HAP-1 (cell line): ENCODE results near the gene IFT22.
"Not testable (repeated sequence)": the region's sequence is repeated elsewhere in the genome, so short reads cannot be mapped to it uniquely, and the experiment has no call there.

Source experiments
- DNase-seq, 2 experiments: peaks; one replicate each; pipeline ENCODE4 v3.0.0-alpha.2; 2016 to 2020; ENCODE audit warnings: low spot score in 2 of 2
- H3K27me3 ChIP-seq: fragments of 250-450 bp; sonication (Bioruptor Pico); 2 replicates; pipeline ENCODE4 v1.5.1; 2020; ENCODE audit warnings: low read depth, mild to moderate bottlenecking, moderate library complexity
- H3K36me3 ChIP-seq: fragments of 250-450 bp; sonication (Bioruptor Pico); replicated peaks from 2 replicates; pipeline ENCODE4 v1.5.1; 2020; ENCODE audit warnings: mild to moderate bottlenecking
- H3K4me1 ChIP-seq: fragments of 250-450 bp; sonication (Bioruptor Pico); 2 replicates; pipeline ENCODE4 v1.5.1; 2020; ENCODE audit warnings: mild to moderate bottlenecking
- H3K4me3 ChIP-seq: fragments of 250-450 bp; sonication (Bioruptor Pico); 2 replicates; pipeline ENCODE4 v1.5.1; 2020; ENCODE audit warnings: mild to moderate bottlenecking, moderate library complexity
- H3K9me3 ChIP-seq: fragments of 250-450 bp; sonication (Bioruptor Pico); 2 replicates; pipeline ENCODE4 v1.5.1; 2020; ENCODE audit warnings: mild to moderate bottlenecking, moderate library complexity
- in situ Hi-C: fragments of 300-500 bp; cut with MboI; formaldehyde crosslinking; loops from 3 replicates; pipeline ENCODE4 v1.14.3; 2020; ENCODE audit warnings: low sequenced_read_pairs, inconsistent platforms, mixed read lengths

IFT22 gene

DNA sequence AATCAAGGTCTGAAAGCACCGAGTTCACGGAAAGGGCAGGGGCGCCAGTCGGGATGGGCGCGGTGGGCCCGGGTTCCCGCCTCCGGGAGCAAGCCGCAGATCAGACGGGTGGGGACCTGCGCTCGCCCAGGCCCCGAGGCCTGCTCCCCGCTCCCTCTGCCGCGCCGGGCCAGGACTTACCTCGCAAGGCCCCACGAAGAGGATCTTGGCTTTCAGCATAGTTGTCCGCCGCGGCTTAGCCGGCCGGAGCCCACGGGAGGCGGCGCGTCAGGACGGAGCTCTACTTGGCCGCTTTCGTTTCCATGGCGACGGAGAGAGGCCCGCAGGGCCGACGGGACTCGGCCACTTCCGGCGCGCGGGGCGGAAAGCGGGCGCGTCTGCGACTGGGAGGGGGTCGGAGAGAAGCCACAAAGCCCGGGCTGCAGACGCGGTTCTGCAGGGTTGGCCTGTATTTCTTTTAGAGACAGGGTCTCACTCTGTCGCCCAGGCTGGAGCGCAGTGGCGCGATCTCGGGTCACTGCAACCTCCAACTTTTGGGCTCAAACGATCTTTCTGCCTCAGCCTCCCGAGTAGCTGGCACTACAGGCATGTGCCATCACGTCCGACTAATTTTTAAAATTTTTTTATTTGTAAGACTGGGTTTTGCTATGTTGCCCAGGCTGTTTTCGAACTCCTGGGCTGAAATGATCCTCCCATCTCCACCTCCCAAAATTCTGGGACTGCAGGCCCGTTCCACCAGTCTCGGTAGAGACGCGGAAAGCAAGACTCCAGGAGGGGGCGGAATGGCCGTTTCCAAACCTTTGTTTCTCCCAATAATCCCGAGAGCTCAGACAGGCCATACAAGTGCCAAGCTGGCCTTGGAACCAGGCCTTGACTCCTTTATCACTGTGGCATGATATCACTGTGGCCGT, at the start of gene IFT22:
IFT22 (minus strand) TSS at position 322 of the 911 bp plus-strand sequence; CDS start at position 219, 103 bp downstream.
- peaks cover 7% of the 10 kb centered on the region; the same call in 1 of the 2 replicates for H3K4me1 ChIP-seq
- 0 out of 2 replicates have a peak, but pooled peaks cover 3% of the 10 kb centered on the region for H3K36me3 ChIP-seq
- DNase-seq: peak; percentile 88 to 96
- in situ Hi-C loops: no loop called here
- peak within 1 kb of the TSS; percentile 84 for H3K4me3 ChIP-seq
- H3K9me3 ChIP-seq: no peaks in the 10 kb centered on the region
- H3K27me3 ChIP-seq: no peaks in the 10 kb centered on the region

GRCh38 chr7:101370836-101371235, 49.2 kb upstream of the IFT22 start:
- no peak for DNase-seq
- H3K27me3 ChIP-seq: no peaks in the 10 kb centered on the region
- H3K36me3 ChIP-seq: no peaks in the 10 kb centered on the region
- in situ Hi-C loops: loop anchor here (10.0 kb wide), 1 partner anchor 134 kb away; no protein-coding TSS in a partner anchor
- H3K9me3 ChIP-seq: no peaks in the 10 kb centered on the region
- H3K4me3 ChIP-seq: no peak overlapping the region
- peaks cover 9% of the 10 kb centered on the region for H3K4me1 ChIP-seq

GRCh38 chr7:101368422-101369165, 47.0 kb upstream of the IFT22 start:
- Histone ChIP-seq H3K4me1 (peaks cover 4% of the 10 kb centered on the region), H3K9me3 (no peaks in the 10 kb centered on the region), H3K36me3 (no peaks in the 10 kb centered on the region), H3K27me3 (no peaks in the 10 kb centered on the region), H3K4me3 (no peak overlapping the region)
- in situ Hi-C loops: no loop called here
- DNase-seq: no peak

DNA sequence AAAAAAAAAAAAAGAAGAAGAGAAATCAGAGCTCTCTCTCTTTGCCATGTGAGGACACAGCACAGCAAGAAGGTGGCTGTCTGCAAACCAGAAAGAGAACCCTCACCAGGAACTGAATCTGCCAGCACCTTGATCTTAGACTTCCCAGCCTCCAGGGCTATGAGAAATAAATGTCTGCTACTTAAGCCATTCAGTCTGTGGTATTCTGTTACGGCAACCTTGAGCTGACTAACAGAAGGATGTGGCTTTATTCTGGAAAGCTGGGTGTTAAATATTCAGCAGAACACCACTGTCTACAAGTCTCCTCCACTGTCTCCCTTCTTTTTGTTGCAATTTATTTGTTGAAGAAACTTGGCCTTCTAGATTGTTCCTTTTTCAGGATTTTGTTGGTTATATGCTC, 46.1 kb upstream of the IFT22 start:
- in situ Hi-C loops: no loop called here
- no peaks in the 10 kb centered on the region for H3K36me3 ChIP-seq
- no peak overlapping the region for H3K4me3 ChIP-seq
- H3K9me3 ChIP-seq: no peaks in the 10 kb centered on the region
- DNase-seq: no peak
- peaks cover 2% of the 10 kb centered on the region; the same call in 1 of the 2 replicates for H3K4me1 ChIP-seq
- H3K27me3 ChIP-seq: no peaks in the 10 kb centered on the region

GRCh38 chr7:101365956-101366355, 44.3 kb upstream of the IFT22 start:
- H3K9me3 ChIP-seq: no peaks in the 10 kb centered on the region
- in situ Hi-C loops: no loop called here
- peaks cover 9% of the 10 kb centered on the region for H3K4me1 ChIP-seq
- no peak overlapping the region for H3K4me3 ChIP-seq
- DNase-seq: no peak
- no peaks in the 10 kb centered on the region for H3K36me3 ChIP-seq
- no peaks in the 10 kb centered on the region for H3K27me3 ChIP-seq

DNA sequence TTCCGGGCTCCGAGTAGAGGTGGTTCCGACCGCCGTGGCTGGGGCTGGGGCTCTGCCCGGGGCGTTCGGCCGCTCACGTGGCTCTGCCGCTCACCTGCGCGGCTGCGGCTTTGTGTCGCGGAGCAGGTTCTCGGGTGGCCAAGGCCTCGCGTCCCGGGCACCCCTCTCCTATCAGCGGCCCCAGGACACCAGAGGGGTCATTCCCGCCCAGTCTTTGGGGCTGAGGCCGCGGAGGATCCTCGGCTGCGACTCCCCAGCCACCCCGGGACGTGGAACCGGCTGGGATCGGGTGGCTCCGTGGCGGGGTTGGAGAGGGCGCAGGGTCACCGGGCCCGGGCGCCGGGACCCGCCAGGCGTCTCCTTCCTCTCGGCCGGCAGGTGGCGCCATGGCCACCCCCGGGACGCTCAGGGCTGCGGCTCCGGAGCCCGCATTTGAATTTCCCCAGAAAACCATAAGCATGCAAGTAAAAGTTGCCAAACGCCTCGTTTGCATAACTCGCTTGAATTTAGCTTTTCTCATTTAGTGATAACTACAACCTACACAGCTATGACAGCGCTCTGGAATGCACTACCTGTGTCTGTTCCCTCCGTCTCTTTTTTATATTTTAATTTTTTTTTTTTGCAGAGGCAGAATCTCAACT, 42.2 kb upstream of the IFT22 start:
- no peaks in the 10 kb centered on the region for H3K36me3 ChIP-seq
- in situ Hi-C loops: no loop called here
- peaks cover 9% of the 10 kb centered on the region for H3K4me1 ChIP-seq
- H3K27me3 ChIP-seq: no peaks in the 10 kb centered on the region
- peak overlapping the region; percentile 61 for H3K4me3 ChIP-seq
- no peaks in the 10 kb centered on the region for H3K9me3 ChIP-seq
- DNase-seq: peak; percentile 71 to 81

- Histone ChIP-seq H3K27me3 (no peaks in the 10 kb centered on the region), H3K4me1 (peaks cover 9% of the 10 kb centered on the region), H3K36me3 (no peaks in the 10 kb centered on the region), H3K4me3 (peak overlapping the region; percentile 61), H3K9me3 (no peaks in the 10 kb centered on the region)
- peak in 1 of 2 experiments; percentile 24 for DNase-seq
- in situ Hi-C loops: no loop called here
These were observed 41.7 kb upstream of the IFT22 start for GRCh38 chr7:101363196-101363733.

GRCh38 chr7:101362334-101363195, 41.0 kb upstream of the IFT22 start, which contains the start of gene COL26A1:
COL26A1 (plus strand) TSS chr7:101362875; CDS start chr7:101363033, 158 bp downstream.
- peaks cover 9% of the 10 kb centered on the region for H3K4me1 ChIP-seq
- in situ Hi-C loops: no loop called here
- DNase-seq: peak; percentile 19 to 69
- H3K36me3 ChIP-seq: no peaks in the 10 kb centered on the region
- H3K9me3 ChIP-seq: no peaks in the 10 kb centered on the region
- peak within 1 kb of the TSS; percentile 61 for H3K4me3 ChIP-seq
- H3K27me3 ChIP-seq: no peaks in the 10 kb centered on the region

GRCh38 chr7:101357433-101357832, 35.8 kb upstream of the IFT22 start:
- in situ Hi-C loops: no loop called here
- DNase-seq: no peak
- H3K9me3 ChIP-seq: no peaks in the 10 kb centered on the region
- H3K4me3 ChIP-seq: no peak overlapping the region
- no peaks in the 10 kb centered on the region for H3K27me3 ChIP-seq
- peaks cover 7% of the 10 kb centered on the region for H3K4me1 ChIP-seq
- peaks cover 4% of the 10 kb centered on the region; the same call in 1 of the 2 replicates for H3K36me3 ChIP-seq

DNA sequence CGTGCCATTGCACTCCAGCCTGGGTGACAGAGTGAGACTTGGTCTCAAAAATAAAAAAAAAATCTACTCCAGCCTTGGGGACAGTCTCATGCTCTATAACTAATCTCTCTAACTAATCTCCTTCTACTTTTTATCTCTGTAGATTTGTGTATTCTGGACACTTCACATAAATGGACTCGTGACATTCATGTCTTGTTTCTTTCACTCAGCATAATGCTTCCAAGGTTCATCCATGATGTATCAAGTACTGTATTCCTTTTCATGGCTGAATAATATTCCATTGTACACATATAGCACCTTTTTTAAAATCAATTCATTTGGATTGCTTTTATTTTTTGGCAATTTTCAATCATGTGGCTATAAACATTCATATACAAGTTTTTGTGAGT, 31.3 kb upstream of the IFT22 start:
- H3K9me3 ChIP-seq: no peaks in the 10 kb centered on the region
- in situ Hi-C loops: no loop called here
- no peak for DNase-seq
- no peaks in the 10 kb centered on the region for H3K4me1 ChIP-seq
- no peaks in the 10 kb centered on the region for H3K27me3 ChIP-seq
- peaks cover 4% of the 10 kb centered on the region; the same call in 1 of the 2 replicates for H3K36me3 ChIP-seq
- H3K4me3 ChIP-seq: no peak overlapping the region

DNA sequence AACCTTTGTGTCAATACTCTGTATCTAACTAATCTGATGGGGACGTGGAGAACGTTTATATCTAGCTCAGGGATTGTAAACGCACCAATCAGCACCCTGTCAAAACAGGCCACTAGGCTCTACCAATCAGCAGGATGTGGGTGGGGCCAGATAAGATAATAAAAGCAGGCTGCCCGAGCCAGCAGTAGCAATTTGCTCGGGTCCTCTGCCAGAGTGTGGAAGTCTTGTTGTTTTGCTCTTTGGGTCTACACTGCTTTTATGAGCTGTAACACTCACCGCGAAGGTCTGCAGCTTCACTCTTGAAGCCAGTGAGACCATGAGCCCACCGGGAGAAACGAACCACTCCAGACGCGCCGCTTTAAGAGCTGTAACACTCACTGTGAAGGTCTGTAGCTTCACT, 27.7 kb upstream of the IFT22 start:
- in situ Hi-C loops, H3K4me3 ChIP-seq, H3K27me3 ChIP-seq, H3K4me1 ChIP-seq, H3K9me3 ChIP-seq, H3K36me3 ChIP-seq, DNase-seq: not testable (repeated sequence)

DNA sequence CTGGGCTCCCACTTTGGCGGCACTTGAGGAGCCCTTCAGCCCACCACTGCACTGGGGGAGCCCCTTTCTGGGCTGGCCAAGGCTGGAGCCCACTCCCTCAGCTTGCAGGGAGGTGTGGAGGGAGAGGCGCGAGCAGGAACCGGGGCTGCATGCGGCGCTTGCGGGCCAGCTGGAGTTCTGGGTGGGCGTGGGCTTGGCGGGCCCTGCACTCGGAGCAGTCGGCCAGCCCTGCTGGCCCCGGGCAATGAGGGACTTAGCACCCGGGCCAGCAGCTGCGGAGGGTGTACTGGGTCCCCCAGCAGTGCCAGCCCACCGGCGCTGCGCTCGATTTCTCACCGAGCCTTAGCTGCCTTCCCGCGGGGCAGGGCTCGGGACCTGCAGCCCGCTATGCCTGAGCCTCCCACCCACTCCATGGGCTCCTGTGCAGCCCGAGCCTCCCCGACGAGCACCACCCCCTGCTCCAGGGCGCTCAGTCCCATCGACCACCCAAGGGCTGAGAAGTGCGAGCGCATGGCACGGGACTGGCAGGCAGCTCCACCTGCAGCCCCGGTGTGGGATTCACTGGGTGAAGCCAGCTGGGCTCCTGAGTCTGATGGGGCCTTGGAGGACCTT, 26.9 kb upstream of the IFT22 start:
- in situ Hi-C loops, DNase-seq, H3K36me3 ChIP-seq, H3K27me3 ChIP-seq, H3K4me1 ChIP-seq, H3K9me3 ChIP-seq, H3K4me3 ChIP-seq: not testable (repeated sequence)
